AG09319 (cell line): ENCODE results near the gene OLFML1.

ENCODE experiments used
- DNase-seq: peaks from one replicate; pipeline ENCODE4 v3.0.0-alpha.2; 2010; ENCODE audit warnings: low read depth; ENCODE audit errors: extremely low read depth
- TF ChIP-seq, protein P1 (sequence below): IDR thresholded peaks from 2 replicates; pipeline ENCODE4 v1.5.1; 2011; ENCODE audit warnings: low read depth, mild to moderate bottlenecking, inconsistent platforms, low read length, moderate library complexity

The OLFML1 gene

DNA sequence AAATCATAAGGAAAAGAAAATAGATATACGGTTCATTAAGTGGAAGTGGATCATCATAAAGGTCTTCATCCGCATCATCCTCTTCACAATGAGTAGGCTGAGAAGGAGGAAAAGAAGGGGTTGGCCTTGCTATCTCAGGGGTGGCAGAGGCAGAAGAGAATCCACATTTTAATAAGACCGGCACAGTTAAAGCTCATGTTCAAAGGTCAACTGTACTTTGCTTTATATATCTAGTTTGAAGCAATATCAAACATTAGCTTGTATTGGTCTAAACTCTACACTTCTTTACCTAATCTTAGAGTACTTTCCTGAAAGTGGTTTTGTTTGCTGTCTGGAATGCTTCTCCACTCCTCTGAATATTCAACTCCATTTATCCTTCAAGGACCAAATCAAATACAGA is 22.8 kb downstream of the OLFML1 start:
- DNase-seq: no peak
- TF ChIP-seq, protein P1, sequence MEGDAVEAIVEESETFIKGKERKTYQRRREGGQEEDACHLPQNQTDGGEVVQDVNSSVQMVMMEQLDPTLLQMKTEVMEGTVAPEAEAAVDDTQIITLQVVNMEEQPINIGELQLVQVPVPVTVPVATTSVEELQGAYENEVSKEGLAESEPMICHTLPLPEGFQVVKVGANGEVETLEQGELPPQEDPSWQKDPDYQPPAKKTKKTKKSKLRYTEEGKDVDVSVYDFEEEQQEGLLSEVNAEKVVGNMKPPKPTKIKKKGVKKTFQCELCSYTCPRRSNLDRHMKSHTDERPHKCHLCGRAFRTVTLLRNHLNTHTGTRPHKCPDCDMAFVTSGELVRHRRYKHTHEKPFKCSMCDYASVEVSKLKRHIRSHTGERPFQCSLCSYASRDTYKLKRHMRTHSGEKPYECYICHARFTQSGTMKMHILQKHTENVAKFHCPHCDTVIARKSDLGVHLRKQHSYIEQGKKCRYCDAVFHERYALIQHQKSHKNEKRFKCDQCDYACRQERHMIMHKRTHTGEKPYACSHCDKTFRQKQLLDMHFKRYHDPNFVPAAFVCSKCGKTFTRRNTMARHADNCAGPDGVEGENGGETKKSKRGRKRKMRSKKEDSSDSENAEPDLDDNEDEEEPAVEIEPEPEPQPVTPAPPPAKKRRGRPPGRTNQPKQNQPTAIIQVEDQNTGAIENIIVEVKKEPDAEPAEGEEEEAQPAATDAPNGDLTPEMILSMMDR: no peak

DNA sequence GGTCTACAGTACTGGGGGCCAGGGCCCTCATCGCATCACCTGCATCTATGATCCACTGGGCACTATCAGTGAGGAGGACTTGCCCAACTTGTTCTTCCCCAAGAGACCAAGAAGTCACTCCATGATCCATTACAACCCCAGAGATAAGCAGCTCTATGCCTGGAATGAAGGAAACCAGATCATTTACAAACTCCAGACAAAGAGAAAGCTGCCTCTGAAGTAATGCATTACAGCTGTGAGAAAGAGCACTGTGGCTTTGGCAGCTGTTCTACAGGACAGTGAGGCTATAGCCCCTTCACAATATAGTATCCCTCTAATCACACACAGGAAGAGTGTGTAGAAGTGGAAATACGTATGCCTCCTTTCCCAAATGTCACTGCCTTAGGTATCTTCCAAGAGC is 24.7 kb downstream of the OLFML1 start:
- no peak for DNase-seq
- TF ChIP-seq, protein P1: no peak

DNA sequence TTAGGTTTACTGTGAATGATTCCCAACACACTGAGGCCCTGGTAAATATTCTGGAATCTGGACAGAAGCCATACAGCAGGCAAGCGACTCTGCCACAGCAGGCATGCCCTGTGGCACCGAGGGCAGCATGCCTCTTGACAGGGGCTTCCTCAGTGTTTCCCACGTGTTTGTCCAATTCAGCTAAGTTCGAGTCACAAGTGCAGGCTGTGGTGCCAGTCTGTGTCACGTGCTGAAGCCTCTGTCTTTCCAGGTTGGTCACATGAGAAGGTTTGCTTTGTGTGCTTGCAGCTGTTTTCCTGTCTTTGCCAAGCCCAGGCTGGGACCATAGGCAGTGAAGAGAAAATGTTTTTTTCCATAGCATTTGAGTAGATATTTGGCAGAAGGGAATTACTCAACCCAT is 26.1 kb downstream of the OLFML1 start:
- no peak for DNase-seq
- TF ChIP-seq, protein P1: no peak

GRCh38 chr11:7512525-7513233 is 27.4 kb downstream of the OLFML1 start:
- DNase-seq: peak; percentile 48
- TF ChIP-seq, protein P1: peak; percentile 23

DNA sequence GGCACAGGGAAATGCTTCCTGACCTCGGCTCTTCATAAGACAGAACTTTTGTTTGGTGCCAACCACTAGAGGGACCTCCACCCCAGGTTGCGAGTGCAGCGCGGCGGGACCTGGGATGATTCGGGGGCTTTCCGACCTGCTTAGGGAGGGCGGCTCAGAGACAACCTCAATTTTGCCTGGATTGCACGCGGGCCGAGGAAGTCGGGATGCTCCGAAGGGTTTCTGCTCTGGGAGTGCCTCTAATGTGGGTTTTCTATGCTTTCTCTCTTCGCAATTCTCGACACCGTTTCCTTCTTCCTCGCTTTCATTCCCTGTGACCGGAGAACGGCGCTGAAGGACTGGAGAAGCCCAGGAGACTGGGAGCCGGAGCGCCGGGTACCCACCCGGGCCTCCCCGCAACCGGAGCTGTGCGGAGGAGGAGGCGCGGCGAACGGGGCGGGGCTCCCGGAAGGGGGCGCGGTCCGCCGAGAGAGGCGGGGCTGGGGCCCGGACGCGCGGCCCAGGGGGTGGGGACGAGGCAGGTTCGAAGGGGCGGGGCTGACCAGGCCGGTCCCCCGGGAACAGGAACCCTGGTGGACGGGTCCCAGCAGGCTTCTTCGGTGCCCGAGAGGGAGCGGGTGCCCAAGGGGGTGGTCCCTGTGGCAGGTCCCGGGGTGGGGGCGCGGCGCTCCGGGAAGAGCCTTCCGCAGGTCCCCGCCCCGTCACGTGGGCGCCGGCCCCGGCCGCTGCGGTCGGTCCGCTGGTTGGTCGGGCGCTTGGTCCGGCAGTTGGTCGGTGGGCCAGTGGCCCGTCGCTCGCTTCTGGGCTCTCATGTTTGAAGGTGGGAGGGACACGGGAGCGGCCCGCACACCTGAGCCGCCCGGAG is 28.2 kb downstream of the OLFML1 start, which contains the start of gene PPFIBP2:
Gene PPFIBP2, plus strand, starts transcription at position 766 of the 865 bp plus-strand sequence. CDS start 35,477 bp downstream, outside the sequence.
- peak; percentile 44 for DNase-seq
- TF ChIP-seq, protein P1: peak; percentile 72

GRCh38 chr11:7514099-7514591 is 28.8 kb downstream of the OLFML1 start:
- no peak for DNase-seq
- TF ChIP-seq, protein P1: no peak

DNA sequence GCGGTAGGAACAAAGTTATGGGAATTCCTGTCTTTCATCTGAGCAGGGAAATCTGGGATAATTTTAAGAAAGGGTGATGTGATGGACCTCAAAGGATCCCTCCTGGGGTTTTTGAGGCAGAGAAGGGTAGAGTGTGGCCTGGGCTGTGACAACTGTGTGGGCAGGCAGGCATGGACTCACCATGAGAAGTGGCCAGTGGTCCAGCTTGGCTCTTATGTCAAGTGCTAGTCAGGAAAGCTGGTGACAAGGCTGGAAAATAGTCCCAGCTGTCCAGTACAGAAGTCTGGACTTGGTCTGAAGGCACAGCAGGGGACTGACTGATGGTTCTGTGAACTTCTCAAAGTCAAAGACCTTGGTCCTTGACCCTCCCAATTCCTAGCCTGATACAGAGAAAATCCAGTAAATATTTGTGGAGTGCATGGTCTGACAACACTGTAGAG is 30.2 kb downstream of the OLFML1 start:
- TF ChIP-seq, protein P1: no peak
- no peak for DNase-seq
